ENCODE data around the gene MED13.
"Not testable (repeated sequence)": the region's sequence is repeated elsewhere in the genome, so short reads cannot be mapped to it uniquely, and the experiment has no call there.

MED13 gene

DNA sequence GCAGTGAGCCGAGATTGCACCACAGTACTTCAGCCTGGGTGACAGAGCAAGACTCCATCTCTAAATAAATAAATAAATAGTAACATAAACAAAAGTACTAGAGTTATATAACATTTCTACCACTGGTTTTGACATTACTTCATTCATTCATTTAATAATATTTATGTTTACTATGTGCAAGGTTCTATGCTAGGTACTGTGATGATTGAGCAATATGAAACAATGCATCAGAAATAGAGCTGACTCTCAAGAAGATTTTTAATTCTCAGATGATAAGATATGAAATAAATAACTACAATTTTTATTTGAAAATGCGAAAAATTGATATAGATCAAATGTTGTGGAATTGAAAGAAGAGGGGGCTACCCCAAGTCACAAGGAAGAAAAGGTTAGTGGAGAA, 8.9 kb upstream of the MED13 start:
- Histone ChIP-seq H3K79me2 (ENCODE audit: control insufficient read depth, insufficient read depth, low read length, unreplicated experiment) (no peaks in the 10 kb centered on the region), H3K27me3 (ENCODE audit: insufficient read depth, low read length) (peaks cover 9% of the 10 kb centered on the region; the same call in 1 of the 2 replicates)

DNA sequence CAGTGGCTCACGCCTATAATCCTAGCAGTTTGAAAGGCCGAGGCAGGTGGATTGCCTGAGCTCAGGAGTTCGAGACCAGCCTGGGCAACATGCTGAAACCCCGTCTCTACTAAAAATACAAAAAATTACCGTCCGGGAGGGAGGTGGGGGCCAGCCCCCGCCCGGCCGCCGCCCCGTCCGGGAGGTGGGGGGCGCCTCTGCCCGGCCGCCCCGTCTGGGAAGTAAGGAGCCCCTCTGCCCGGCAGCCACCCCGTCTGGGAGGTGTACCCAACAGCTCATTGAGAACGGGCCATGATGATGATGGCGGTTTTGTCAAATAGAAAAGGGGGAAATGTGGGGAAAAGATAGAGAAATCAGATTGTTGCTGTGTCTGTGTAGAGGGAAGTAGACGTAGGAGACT, 7.8 kb upstream of the MED13 start:
- not testable (repeated sequence) for H3K79me2 ChIP-seq (ENCODE audit: control insufficient read depth, insufficient read depth, low read length, unreplicated experiment); H3K27me3 ChIP-seq (ENCODE audit: insufficient read depth, low read length)

More for the DNA sequence above, 8.9 kb upstream of the MED13 start:
- H3K4me1 ChIP-seq (ENCODE audit: control insufficient read depth, insufficient read depth, low read length, unreplicated experiment) = no peaks in the 10 kb centered on the region
- H3K4me3 ChIP-seq (ENCODE audit: low read depth, low read length) = no peak overlapping the region
- no peak overlapping the region for H2AFZ ChIP-seq (ENCODE audit: low read length, unreplicated experiment)
- H3K36me3 ChIP-seq (ENCODE audit: insufficient read depth, low read length) = no peaks in the 10 kb centered on the region
- no peak overlapping the region for H3K27ac ChIP-seq (ENCODE audit: low read depth, low read length)

DNA sequence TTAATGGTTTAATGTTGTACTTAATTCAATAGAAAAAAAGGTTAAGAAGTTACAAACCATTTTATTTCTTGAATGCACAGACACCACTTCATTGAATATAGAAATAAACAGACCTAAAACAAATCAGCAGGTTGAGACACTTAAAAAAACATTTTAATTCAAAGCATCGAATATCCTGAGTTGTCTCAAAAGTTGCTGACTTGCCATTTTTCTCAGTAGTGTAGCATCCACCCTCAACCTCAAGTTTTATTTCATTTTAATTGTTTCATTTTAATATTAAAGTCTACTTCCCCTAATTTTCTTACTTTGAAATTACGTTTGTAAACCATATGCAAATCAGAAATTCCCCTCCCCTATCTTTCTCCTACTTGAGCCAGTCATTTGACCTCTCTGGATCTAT, 5.8 kb upstream of the MED13 start:
- H3K4me1 ChIP-seq (ENCODE audit: control insufficient read depth, insufficient read depth, low read length, unreplicated experiment) = no peaks in the 10 kb centered on the region
- H2AFZ ChIP-seq (ENCODE audit: low read length, unreplicated experiment) = no peak overlapping the region
- no peak overlapping the region for H3K4me3 ChIP-seq (ENCODE audit: low read depth, low read length)
- no peaks in the 10 kb centered on the region for H3K36me3 ChIP-seq (ENCODE audit: insufficient read depth, low read length)
- no peaks in the 10 kb centered on the region for H3K79me2 ChIP-seq (ENCODE audit: control insufficient read depth, insufficient read depth, low read length, unreplicated experiment)
- no peaks in the 10 kb centered on the region for H3K27me3 ChIP-seq (ENCODE audit: insufficient read depth, low read length)
- no peak overlapping the region for H3K27ac ChIP-seq (ENCODE audit: low read depth, low read length)

More for the DNA sequence above, 7.8 kb upstream of the MED13 start:
- not testable (repeated sequence) for H3K4me3 ChIP-seq (ENCODE audit: low read depth, low read length); H3K4me1 ChIP-seq (ENCODE audit: control insufficient read depth, insufficient read depth, low read length, unreplicated experiment); H3K36me3 ChIP-seq (ENCODE audit: insufficient read depth, low read length); H3K27ac ChIP-seq (ENCODE audit: low read depth, low read length); H2AFZ ChIP-seq (ENCODE audit: low read length, unreplicated experiment)

DNA sequence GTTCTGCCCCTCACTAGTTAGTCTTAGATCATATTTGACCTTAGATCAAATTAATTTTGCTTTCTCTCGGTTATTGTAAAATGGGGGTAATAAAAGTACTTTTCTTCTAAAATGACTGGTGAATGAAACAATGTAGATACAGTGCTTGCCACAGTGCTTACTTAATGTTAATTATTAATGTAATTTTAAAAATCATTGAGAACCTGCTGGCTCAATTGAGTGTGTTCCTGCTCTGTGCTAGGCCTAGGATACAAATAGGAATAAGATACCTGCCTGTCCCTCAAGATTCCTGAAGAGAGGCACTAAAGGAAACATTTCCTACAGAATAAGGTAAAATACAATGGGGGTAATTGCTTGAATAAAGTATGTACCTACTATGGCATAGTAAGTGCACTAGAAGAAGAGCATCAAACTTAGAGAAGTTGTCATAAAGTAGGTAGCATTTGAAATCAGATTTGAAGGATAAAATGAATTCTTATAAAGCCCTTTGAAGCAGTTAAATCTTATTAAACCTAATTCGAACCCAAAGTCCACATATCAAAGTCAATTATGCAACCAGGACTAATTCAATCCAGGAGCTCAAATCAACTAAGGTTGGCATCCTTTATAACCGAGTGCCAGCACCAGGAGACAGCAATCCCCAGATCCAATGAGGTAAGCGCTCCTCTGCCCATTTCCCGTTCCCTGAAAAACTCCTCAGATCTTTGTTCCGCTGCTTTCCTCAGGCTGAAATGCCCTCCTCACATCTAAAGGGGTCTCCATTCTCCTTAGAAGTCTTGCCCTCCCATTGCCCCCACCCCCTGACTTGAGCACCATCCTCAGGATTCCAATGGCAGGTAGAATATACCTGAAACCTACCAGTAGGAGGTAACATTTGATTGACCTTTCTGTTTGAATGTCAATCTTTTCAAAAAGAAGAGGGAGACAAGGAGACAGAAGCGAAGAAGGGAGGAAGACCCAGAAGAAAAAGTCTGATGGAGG, 2.4 kb upstream of the MED13 start:
- no peak overlapping the region for H3K4me3 ChIP-seq (ENCODE audit: low read depth, low read length)
- H3K79me2 ChIP-seq (ENCODE audit: control insufficient read depth, insufficient read depth, low read length, unreplicated experiment) = peaks cover 29% of the 10 kb centered on the region
- H3K27me3 ChIP-seq (ENCODE audit: insufficient read depth, low read length) = no peaks in the 10 kb centered on the region
- no peaks in the 10 kb centered on the region for H3K36me3 ChIP-seq (ENCODE audit: insufficient read depth, low read length)
- H2AFZ ChIP-seq (ENCODE audit: low read length, unreplicated experiment) = no peak overlapping the region
- no peak overlapping the region for H3K27ac ChIP-seq (ENCODE audit: low read depth, low read length)
- H3K4me1 ChIP-seq (ENCODE audit: control insufficient read depth, insufficient read depth, low read length, unreplicated experiment) = peaks cover 7% of the 10 kb centered on the region

DNA sequence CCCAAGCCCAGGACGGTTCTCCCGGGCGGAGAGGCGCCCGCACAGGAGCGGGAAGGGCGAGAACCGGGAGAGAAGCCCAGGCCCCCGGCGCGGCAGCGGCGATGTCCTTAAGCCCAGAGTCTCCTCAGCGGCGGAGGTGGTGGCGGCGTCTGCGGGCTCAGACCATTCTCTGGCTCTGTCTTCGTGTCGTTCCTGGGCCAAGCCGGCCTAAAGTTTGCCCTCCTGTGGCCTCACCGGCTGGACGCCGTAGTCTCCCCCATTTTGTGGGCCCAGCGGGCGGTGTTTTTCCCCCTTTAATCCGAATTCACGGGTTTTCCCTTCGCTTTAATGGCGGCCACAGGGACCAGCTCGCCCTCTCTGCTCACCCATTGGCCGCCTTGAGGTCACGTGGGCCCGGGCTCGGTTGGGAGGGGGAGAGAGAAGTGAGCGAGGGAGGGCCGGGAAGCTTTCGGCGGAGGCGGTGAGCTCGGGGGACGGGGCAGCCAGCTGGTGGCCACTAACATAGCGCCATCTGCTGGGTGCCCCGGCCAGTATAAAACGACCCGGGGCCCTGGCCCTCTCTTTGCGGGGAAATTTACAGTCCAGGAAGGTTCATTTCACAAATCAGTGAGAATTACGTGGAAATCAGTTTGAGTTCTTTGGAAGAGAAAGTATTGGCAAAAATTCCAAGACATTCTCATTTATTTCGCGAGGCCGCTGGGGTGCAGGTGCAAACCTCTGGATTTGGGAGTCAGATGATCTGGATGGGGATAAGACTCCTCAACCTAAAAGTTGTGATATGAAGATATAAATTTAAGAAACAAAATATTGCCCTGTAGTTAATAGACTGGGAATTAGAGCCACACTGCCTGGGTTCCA, 762 bp upstream of the MED13 start:
- Histone ChIP-seq H3K4me3 (ENCODE audit: low read depth, low read length) (peak overlapping the region; percentile 99), H3K36me3 (ENCODE audit: insufficient read depth, low read length) (peaks cover 11% of the 10 kb centered on the region; the same call in 1 of the 2 replicates), H3K79me2 (ENCODE audit: control insufficient read depth, insufficient read depth, low read length, unreplicated experiment) (peaks cover 45% of the 10 kb centered on the region), H3K4me1 (ENCODE audit: control insufficient read depth, insufficient read depth, low read length, unreplicated experiment) (peaks cover 17% of the 10 kb centered on the region), H3K27me3 (ENCODE audit: insufficient read depth, low read length) (no peaks in the 10 kb centered on the region), H3K27ac (ENCODE audit: low read depth, low read length) (peak overlapping the region; percentile 97), H2AFZ (ENCODE audit: low read length, unreplicated experiment) (peak overlapping the region; percentile 100)

DNA sequence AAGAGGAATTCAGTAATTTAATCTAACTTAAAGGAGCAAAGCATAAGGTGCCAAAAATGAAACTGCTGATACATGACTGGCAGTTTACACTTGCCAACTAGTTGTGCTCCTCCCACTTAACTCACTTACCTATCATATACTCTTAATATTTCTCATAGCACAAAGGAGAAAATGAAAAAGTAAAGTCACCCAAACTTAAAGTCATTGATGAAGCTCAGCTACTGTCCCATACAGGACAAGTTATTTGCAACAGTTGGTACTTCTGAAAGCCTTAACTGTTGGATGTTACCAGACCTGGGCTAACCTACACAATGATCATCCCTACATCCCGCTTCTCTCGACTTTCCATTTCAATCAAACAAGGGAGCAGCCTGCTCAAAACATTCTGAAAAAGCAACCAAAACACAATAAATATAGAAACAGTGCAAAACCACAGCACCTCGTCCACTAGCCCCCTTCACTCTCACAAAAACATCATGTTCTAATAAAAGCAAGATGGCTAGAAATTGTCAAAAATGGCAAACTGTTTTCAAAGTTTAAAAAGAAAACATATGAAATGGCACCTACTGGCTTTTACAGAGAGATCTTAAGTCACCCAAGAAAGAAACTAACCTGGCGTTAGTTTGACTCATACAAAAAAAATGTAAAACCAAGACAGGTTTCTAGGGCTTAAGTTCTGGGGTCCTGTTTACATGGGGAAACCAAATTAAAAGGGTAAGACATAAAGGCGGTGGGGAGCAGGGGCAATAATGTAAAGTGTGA, 868 bp downstream of the MED13 start:
- peaks cover 14% of the 10 kb centered on the region for H3K36me3 ChIP-seq (ENCODE audit: insufficient read depth, low read length)
- peak overlapping the region; percentile 64 for H3K27ac ChIP-seq (ENCODE audit: low read depth, low read length)
- peaks cover 21% of the 10 kb centered on the region for H3K4me1 ChIP-seq (ENCODE audit: control insufficient read depth, insufficient read depth, low read length, unreplicated experiment)
- peak overlapping the region; percentile 85 for H3K4me3 ChIP-seq (ENCODE audit: low read depth, low read length)
- peak overlapping the region; percentile 16 for H2AFZ ChIP-seq (ENCODE audit: low read length, unreplicated experiment)
- peaks cover 61% of the 10 kb centered on the region for H3K79me2 ChIP-seq (ENCODE audit: control insufficient read depth, insufficient read depth, low read length, unreplicated experiment)
- H3K27me3 ChIP-seq (ENCODE audit: insufficient read depth, low read length) = no peaks in the 10 kb centered on the region

DNA sequence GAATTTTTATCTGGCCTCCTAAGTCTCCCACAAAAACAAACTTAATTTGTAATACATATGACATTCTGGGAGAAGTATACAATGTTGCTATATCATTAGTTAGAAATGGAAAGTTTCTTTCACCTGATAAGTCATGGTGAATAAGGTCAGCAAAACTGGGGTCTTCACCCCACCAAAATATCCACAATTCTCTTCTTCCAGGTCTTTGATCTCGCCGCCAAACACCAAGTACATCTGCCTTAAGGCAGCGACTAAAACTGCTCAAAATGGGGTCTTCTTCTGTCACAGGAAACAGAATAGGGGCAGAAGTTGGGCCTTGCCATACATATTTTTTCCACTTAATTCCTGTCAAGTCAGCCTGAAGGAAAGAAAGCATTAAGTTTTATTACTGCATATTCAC, 2.1 kb downstream of the MED13 start:
- Histone ChIP-seq H3K27ac (ENCODE audit: low read depth, low read length) (0 out of 2 replicates have a peak overlapping the region, but pooled peaks have one; percentile 64), H3K4me1 (ENCODE audit: control insufficient read depth, insufficient read depth, low read length, unreplicated experiment) (peaks cover 24% of the 10 kb centered on the region), H2AFZ (ENCODE audit: low read length, unreplicated experiment) (no peak overlapping the region), H3K4me3 (ENCODE audit: low read depth, low read length) (peak overlapping the region; percentile 85), H3K27me3 (ENCODE audit: insufficient read depth, low read length) (no peaks in the 10 kb centered on the region), H3K79me2 (ENCODE audit: control insufficient read depth, insufficient read depth, low read length, unreplicated experiment) (peaks cover 72% of the 10 kb centered on the region), H3K36me3 (ENCODE audit: insufficient read depth, low read length) (peaks cover 16% of the 10 kb centered on the region)

DNA sequence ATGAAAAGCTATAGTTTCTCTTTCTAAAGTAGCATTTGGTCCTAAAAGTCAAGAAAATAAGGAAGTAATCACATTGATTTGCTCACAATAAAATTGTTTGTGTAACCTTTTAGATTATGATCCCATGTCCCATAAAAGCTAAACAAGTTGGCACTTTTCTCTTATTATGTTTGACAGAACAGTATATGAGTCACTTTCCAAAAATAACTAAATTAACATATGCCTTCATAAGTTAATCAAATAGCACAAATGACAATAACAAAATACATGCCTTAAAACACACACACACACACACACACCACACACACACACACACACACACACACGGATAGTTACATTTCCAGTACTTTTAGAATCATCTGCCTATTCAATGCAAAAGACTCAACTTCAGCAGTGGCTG, 2.8 kb downstream of the MED13 start:
- Histone ChIP-seq H3K79me2 (ENCODE audit: control insufficient read depth, insufficient read depth, low read length, unreplicated experiment) (peaks cover 79% of the 10 kb centered on the region), H3K27ac (ENCODE audit: low read depth, low read length) (no peak overlapping the region; the same call in 1 of the 2 replicates), H3K4me1 (ENCODE audit: control insufficient read depth, insufficient read depth, low read length, unreplicated experiment) (peaks cover 30% of the 10 kb centered on the region), H3K4me3 (ENCODE audit: low read depth, low read length) (peak overlapping the region; percentile 85), H3K36me3 (ENCODE audit: insufficient read depth, low read length) (peaks cover 16% of the 10 kb centered on the region), H2AFZ (ENCODE audit: low read length, unreplicated experiment) (no peak overlapping the region), H3K27me3 (ENCODE audit: insufficient read depth, low read length) (no peaks in the 10 kb centered on the region)

DNA sequence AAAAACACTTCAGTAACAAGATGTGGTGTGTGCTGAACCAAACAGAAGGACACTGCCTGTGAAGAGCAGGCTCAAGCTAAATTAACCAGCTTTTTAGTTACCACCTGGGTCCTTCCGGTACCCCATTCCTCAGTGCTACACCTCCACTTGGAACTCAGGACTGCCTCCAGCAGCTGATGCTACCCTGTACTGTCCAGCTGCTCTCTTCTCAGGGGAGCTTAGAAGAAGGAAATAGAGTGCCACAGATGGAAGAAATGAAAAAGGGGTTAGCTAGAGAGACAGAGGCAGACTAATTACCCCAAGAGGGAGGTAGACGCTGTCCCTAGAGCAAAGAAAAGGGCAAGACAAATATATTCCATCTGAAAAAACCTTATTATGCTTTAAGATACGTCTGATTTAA, 5.7 kb downstream of the MED13 start:
- Histone ChIP-seq H2AFZ (ENCODE audit: low read length, unreplicated experiment) (no peak overlapping the region), H3K79me2 (ENCODE audit: control insufficient read depth, insufficient read depth, low read length, unreplicated experiment) (peaks cover 97% of the 10 kb centered on the region), H3K4me1 (ENCODE audit: control insufficient read depth, insufficient read depth, low read length, unreplicated experiment) (peaks cover 38% of the 10 kb centered on the region), H3K27me3 (ENCODE audit: insufficient read depth, low read length) (no peaks in the 10 kb centered on the region), H3K27ac (ENCODE audit: low read depth, low read length) (no peak overlapping the region), H3K36me3 (ENCODE audit: insufficient read depth, low read length) (peaks cover 16% of the 10 kb centered on the region), H3K4me3 (ENCODE audit: low read depth, low read length) (no peak overlapping the region)

DNA sequence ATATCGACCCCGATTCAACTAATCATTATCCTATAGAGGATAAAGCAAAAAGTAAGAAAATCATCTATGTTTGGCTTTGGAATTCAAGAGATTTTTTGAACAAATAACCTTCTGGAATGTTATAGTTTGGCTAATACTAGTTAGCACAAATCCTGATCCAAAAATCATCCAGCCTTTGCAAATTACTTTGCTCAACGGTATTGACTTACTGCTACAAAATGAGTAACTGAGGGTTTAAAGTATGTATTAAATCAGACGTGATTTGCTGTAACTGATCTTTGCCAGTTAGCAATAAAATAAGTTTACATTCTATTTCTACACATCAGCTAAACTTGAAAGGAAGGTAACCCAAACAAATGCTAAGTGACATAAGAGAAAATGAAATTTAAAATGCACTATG, 6.5 kb downstream of the MED13 start:
- no peak overlapping the region for H3K27ac ChIP-seq (ENCODE audit: low read depth, low read length)
- H3K4me3 ChIP-seq (ENCODE audit: low read depth, low read length) = no peak overlapping the region
- H3K4me1 ChIP-seq (ENCODE audit: control insufficient read depth, insufficient read depth, low read length, unreplicated experiment) = peaks cover 38% of the 10 kb centered on the region
- H2AFZ ChIP-seq (ENCODE audit: low read length, unreplicated experiment) = no peak overlapping the region
- H3K27me3 ChIP-seq (ENCODE audit: insufficient read depth, low read length) = no peaks in the 10 kb centered on the region
- peaks cover 16% of the 10 kb centered on the region for H3K36me3 ChIP-seq (ENCODE audit: insufficient read depth, low read length)
- peaks cover 92% of the 10 kb centered on the region for H3K79me2 ChIP-seq (ENCODE audit: control insufficient read depth, insufficient read depth, low read length, unreplicated experiment)

Measured in ACC112 (cell line).